ENCODE data around the gene SLC29A1. TPM values are rescaled to one million over a fixed set of nuclear protein-coding genes. Genes with fewer than 3 reads are reported as not detected.

The SLC29A1 gene
- total and polyA plus RNA-seq, 9 of the 15 experiments (the other 6 are each of a cell fraction or from before 2014, with no cell fraction given), result 18.9 to 170 (median 57.7) TPM

DNA sequence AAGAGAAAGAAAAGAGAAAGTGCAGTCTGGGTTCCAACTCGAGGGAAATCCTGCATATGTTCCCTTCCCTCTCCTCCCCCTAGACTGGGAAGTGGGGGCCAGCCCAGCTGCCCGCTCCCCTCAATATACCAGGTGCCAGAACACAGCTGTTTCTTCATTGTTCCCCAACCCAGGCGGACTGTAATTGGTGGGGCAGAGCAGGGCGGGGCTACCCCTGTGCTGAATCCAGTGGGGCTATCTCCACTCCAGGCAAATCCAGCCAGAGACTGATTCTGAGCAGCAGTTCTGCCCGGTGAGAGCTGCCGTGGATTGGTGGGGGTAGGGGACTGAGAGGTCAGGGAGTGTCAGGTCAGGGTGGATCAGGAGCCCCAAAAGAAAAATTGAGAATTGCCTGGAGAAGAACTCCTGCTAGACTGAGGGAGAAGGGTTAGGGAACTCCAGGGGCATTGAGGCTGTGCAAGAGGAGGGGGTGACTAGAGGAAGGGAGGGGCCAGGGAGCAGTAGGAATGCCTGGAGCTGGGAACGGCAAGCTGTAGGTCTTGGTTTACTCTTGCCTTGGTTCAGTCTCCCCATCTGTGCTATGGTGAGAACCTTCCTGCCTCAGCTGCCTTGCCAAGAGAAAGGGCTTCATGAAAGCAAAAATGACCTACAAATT, 6.6 kb upstream of the SLC29A1 start, which contains the start of gene MYMX:
MYMX (plus strand) TSS at position 250 of the 655 bp plus-strand sequence. CDS start 546 bp downstream, outside the sequence.
- ChIA-PET CTCF (ENCODE audit: low intra/inter-chr PET ratio) (no interaction called here), POLR2A (interaction anchor here (0.6 to 1.4 kb wide), 6 partner anchors 9 to 543 kb away, joined by 3 to 6 read pairs (median 3); no protein-coding TSS in a partner anchor)
- BruUV-seq (replicated peaks), result no TSS peak
- H3K4me1 ChIP-seq (replicated peaks in 1 of 2; ENCODE audit: control insufficient read depth in 2 of 2, insufficient read depth in 2 of 2, low read length in 2 of 2), result peaks cover 36 to 45% of the 10 kb centered on the region in 2 experiments
- H3K27ac ChIP-seq (ENCODE audit: extremely low read depth, low read depth, low read length), result no peak within 1 kb of the TSS
- H3K36me3 ChIP-seq (ENCODE audit: control insufficient read depth, insufficient read depth, low read length), result no peaks in the 10 kb centered on the region
- 0 out of 3 replicates have a peak, but pooled peaks cover 2% of the 10 kb centered on the region for H3K79me2 ChIP-seq (ENCODE audit: control insufficient read depth, insufficient read depth, low read length)
- H3K27me3 ChIP-seq (ENCODE audit: control insufficient read depth in 2 of 2, insufficient read depth in 2 of 2, low read length in 2 of 2), result no peaks in the 10 kb centered on the region
- intact Hi-C loops (cut with micrococcal nuclease), result no loop called here
- H3K4me3 ChIP-seq, result no peak within 1 kb of the TSS
- FAIRE-seq (no peak), ATAC-seq (peak; percentile 14; the same call in 2 of the 3 replicates), DNase-seq (ENCODE audit: extremely low read depth in 1 of 4, low spot score in 3 of 4) (peak in 2 of 4 experiments; percentile 45 to 48)
- peak within 1 kb of the TSS; percentile 74 for H2AFZ ChIP-seq (ENCODE audit: low read depth, low read length)
- in situ Hi-C loops (cut with MboI), result no loop called here
- TF ChIP-seq ETV1 (tag; conservative IDR thresholded peaks at IDR 0.05; ENCODE audit: low read depth) (0 out of 2 replicates have a peak, but pooled peaks have one; percentile 7), MAZ (CRISPR knock-in tag; conservative IDR thresholded peaks at IDR 0.05 in 1 of 2, IDR thresholded peaks at IDR 0.05 in 1 of 2) (peak in 1 of 2 experiments; percentile 43; a peak in 1 of 4 replicates), CC2D1A (IDR thresholded peaks at IDR 0.05) (no peak), NRF1 (conservative IDR thresholded peaks at IDR 0.05 in 1 of 2, IDR thresholded peaks at IDR 0.05 in 1 of 2) (peak in 1 of 2 experiments; percentile 21; a peak in 1 of 4 replicates), ZBTB7A (IDR thresholded peaks at IDR 0.05; ENCODE audit: borderline replicate concordance, control insufficient read depth, low read depth, low read length) (peak; percentile 31; the same call in 1 of the 2 replicates)
- TF ChIP-seq, protein P1, sequence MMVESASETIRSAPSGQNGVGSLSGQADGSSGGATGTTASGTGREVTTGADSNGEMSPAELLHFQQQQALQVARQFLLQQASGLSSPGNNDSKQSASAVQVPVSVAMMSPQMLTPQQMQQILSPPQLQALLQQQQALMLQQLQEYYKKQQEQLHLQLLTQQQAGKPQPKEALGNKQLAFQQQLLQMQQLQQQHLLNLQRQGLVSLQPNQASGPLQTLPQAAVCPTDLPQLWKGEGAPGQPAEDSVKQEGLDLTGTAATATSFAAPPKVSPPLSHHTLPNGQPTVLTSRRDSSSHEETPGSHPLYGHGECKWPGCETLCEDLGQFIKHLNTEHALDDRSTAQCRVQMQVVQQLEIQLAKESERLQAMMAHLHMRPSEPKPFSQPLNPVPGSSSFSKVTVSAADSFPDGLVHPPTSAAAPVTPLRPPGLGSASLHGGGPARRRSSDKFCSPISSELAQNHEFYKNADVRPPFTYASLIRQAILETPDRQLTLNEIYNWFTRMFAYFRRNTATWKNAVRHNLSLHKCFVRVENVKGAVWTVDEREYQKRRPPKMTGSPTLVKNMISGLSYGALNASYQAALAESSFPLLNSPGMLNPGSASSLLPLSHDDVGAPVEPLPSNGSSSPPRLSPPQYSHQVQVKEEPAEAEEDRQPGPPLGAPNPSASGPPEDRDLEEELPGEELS (CRISPR knock-in tag; IDR thresholded peaks at IDR 0.05; ENCODE audit: borderline replicate concordance), result no peak
- TF ChIP-seq, protein P2, sequence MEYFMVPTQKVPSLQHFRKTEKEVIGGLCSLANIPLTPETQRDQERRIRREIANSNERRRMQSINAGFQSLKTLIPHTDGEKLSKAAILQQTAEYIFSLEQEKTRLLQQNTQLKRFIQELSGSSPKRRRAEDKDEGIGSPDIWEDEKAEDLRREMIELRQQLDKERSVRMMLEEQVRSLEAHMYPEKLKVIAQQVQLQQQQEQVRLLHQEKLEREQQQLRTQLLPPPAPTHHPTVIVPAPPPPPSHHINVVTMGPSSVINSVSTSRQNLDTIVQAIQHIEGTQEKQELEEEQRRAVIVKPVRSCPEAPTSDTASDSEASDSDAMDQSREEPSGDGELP (CRISPR knock-in tag; IDR thresholded peaks at IDR 0.05; ENCODE audit: borderline replicate concordance), result peak; percentile 68; the same call in 1 of the 2 replicates
- H3K9me1 ChIP-seq (ENCODE audit: control insufficient read depth, insufficient read depth, low read length), result no peaks in the 10 kb centered on the region
- H3K9ac ChIP-seq (ENCODE audit: insufficient read depth in 1 of 2, low read depth in 2 of 2, low read length in 2 of 2), result peak within 1 kb of the TSS in 1 of 2 experiments; percentile 73; a peak in 1 of 4 replicates
- no peaks in the 10 kb centered on the region for H3K9me3 ChIP-seq (replicated peaks; ENCODE audit: control insufficient read depth, insufficient read depth, low read depth, low read length)
- peak within 1 kb of the TSS; percentile 23; the same call in 1 of the 2 replicates for H3K4me2 ChIP-seq (ENCODE audit: insufficient read depth, low read length)
- no peaks in the 10 kb centered on the region for H4K20me1 ChIP-seq (replicated peaks; ENCODE audit: control insufficient read depth, insufficient read depth, low read length)
- WGBS (ENCODE audit: insufficient coverage, low coverage, missing lambda C conversion rate), result 27% methylated on average over 6 of the region's 7 CpGs
